HFF-Myc (cell line): ENCODE results near the gene COL18A1.

Experiments used
- DNase-seq: peaks from one replicate; pipeline ENCODE4 v3.0.0-alpha.2; 2011; ENCODE audit warnings: low read depth; ENCODE audit errors: extremely low read depth
- H3K4me3 ChIP-seq: replicated peaks from 2 replicates; pipeline ENCODE4 v1.5.1; 2011; ENCODE audit warnings: low read depth, mild to moderate bottlenecking, control low read depth, low read length
- CTCF ChIP-seq: IDR thresholded peaks from 2 replicates; pipeline ENCODE4 v1.5.1; 2012; ENCODE audit warnings: mild to moderate bottlenecking, low read depth, low read length, control low read depth; ENCODE audit errors: missing control alignments

COL18A1 gene

DNA sequence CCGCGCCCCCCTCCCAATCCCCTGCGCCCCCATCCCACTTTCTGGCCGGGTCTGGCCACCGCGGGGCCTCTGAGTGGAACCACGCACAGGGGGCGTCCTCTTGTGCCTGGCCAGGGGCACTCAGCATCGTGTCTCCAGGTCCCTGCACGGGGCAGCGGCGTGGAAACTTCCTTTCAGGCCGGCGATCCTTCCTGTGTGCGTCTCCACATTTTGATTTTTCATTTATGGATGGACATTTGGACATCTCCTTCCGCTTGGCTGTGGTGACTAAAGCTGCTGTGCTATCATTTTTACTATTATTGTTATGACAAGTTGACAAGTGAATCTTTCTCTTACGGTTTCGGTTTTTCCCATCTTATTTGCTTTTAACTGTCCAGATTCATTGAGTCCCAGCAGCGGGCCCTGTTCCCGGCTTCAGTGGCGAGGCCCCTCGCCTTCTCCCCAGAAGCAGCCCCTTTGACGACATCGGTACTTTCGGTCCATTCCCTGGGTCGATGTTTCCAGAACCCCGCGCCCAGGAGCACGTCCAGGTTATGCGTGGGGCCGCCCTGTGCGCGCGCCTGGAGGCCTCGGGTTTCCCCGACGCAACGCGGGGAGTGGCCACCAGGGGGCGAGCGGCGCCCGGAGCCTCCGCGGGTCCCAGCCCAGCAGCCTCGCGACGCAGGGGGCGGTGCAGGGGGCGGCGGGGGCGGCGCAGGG is 149.7 kb downstream of the COL18A1 start:
- H3K4me3 ChIP-seq: peak overlapping the region; percentile 41
- peak; percentile 22 for DNase-seq
- peak; percentile 71 for TF ChIP-seq CTCF

- peak overlapping the region; percentile 47 for H3K4me3 ChIP-seq
- no peak for DNase-seq
- TF ChIP-seq CTCF: no peak
Observed at GRCh38 chr21:45555251-45555556, 150.2 kb downstream of the COL18A1 start.

GRCh38 chr21:45555557-45556301 is 150.8 kb downstream of the COL18A1 start:
- H3K4me3 ChIP-seq: peak overlapping the region; percentile 47
- DNase-seq: peak; percentile 48
- TF ChIP-seq CTCF: peak; percentile 80

DNA sequence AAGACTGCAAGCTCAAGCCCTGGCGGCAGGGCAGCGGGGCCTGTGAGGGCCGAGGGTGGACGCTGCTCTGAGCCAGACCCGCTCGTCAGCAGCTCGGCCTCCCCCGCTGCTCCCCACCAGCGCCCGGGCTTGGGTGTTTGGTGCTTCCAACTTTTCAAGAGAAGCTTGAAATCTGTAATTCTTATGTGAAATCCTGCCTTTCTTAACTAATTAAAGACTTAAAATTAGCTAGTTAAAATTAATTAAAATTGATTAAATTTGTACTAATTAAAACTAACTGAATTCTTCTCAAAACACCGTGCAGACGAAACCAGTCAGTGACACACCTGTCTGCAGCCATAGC is 151.3 kb downstream of the COL18A1 start:
- H3K4me3 ChIP-seq: peak overlapping the region; percentile 47
- no peak for TF ChIP-seq CTCF
- no peak for DNase-seq

DNA sequence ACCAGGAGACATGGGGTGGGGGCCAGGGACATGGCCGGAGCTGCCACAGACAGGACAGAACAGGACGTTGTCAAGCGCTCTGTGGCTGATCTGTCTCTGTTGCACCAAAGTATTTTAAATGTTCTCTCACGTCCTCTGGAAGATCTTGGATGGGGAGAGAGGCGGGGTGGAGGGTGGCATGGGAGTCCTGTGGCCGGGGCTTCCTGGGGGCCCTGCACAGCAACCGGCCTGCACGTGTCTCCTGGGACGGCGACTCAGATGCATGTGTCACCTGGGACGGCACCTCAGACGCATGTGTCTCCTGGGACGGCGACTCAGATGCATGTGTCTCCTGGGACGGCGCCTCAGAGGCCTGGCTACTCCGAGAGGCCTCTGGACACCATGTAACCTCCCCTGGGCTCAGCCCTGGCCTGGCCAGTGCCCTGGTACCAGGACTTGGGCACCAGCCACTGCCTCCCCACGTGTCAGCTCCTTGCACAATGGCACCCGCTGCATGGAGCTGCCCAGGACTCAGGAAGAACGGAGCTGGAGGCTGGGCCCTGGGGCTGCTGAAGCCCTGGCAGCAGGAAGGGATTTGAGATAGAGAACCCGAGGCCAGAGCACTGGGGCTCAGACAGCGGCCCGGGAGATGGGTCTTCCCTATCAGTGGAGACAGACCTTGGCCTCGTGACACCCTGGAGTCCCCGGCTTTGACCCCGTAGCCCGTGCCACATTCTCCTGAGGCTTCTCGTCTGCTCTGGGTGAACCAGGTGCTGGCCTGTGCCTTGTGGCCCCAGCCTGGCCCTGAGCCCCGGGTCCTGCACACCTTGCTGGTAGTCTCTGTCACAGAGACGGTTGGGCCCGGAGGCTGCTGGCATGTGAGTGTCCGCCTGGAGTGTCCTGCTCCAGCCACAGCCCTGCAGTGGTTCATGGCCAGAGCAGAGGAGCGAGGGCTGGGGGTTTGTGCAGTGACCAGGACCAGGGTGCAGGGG is 152.0 kb downstream of the COL18A1 start:
- TF ChIP-seq CTCF: no peak
- H3K4me3 ChIP-seq: no peak overlapping the region
- no peak for DNase-seq

DNA sequence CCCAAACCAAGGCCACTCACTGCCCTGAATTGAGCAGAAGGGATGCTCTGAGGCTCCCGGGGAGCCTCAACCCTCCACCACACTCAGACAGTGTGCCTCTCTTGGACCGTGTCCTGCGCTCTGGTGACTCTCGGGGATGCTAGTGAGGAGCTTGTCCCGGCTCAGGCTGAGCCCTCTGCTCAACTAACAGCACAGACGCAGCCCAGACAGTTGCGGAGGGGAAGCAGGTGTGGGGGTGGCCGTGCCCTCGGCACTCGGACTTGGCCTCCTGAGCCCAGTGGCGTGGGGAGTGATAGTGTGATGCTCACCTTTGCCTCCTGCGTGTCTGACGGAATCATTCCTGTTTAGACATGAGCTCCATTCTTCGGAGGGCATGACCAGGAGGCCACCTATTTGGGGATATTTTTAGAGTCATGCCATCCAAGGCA is 152.7 kb downstream of the COL18A1 start:
- H3K4me3 ChIP-seq: no peak overlapping the region
- TF ChIP-seq CTCF: no peak
- no peak for DNase-seq
